Osteoblast (primary cell): Measurements from ENCODE around the gene RFX2. TPM values are rescaled to one million over a fixed set of nuclear protein-coding genes. Genes with fewer than 3 reads are reported as not detected.

ENCODE experiments used
- DNase-seq: peaks from one replicate; pipeline ENCODE4 v3.0.0; 2011; ENCODE audit warnings: low spot score, mixed read lengths; ENCODE audit not compliant: insufficient read length; ENCODE audit errors: missing footprints
- H2AFZ ChIP-seq: 2 replicates; pipeline ENCODE4 v1.6.0; 2011; ENCODE audit warnings: mild to moderate bottlenecking, low read length
- H3K27ac ChIP-seq: 2 replicates; pipeline ENCODE4 v1.5.1; 2011; ENCODE audit warnings: mild to moderate bottlenecking, low read depth, low read length, moderate library complexity
- H3K27me3 ChIP-seq: 2 replicates; pipeline ENCODE4 v1.6.0; 2012; ENCODE audit warnings: mild to moderate bottlenecking, control low read depth, inconsistent platforms, low read length, moderate library complexity; ENCODE audit not compliant: insufficient read depth
- H3K36me3 ChIP-seq: 2 replicates; pipeline ENCODE4 v1.5.1; 2011; ENCODE audit warnings: mild to moderate bottlenecking, low read length, control low read depth, moderate library complexity; ENCODE audit not compliant: insufficient read depth
- H3K4me1 ChIP-seq: 2 replicates; pipeline ENCODE4 v1.5.1; 2011; ENCODE audit warnings: mild to moderate bottlenecking, low read length, control low read depth, moderate library complexity; ENCODE audit not compliant: insufficient read depth
- H3K4me2 ChIP-seq: 2 replicates; pipeline ENCODE4 v1.6.0; 2011; ENCODE audit warnings: mild to moderate bottlenecking, low read length; ENCODE audit not compliant: insufficient read depth
- H3K4me3 ChIP-seq: fragments of 200-600 bp; sonication (generic); 3 replicates; pipeline ENCODE4 v1.5.1; 2012; ENCODE audit warnings: mild to moderate bottlenecking, low read length, inconsistent platforms; ENCODE audit not compliant: insufficient read depth
- H3K79me2 ChIP-seq: 2 replicates; pipeline ENCODE4 v1.6.0; 2012; ENCODE audit warnings: mild to moderate bottlenecking, low read length, control low read depth, inconsistent platforms; ENCODE audit not compliant: insufficient read depth
- H3K9me3 ChIP-seq: 2 replicates; pipeline ENCODE4 v1.5.1; 2011; ENCODE audit warnings: low read depth, low read length, control low read depth
- H4K20me1 ChIP-seq: 2 replicates; pipeline ENCODE4 v1.6.0; 2012; ENCODE audit warnings: mild to moderate bottlenecking, low read length, control low read depth; ENCODE audit not compliant: insufficient read depth
- CTCF ChIP-seq: IDR thresholded peaks from 2 replicates; pipeline ENCODE4 v1.5.1; 2011; ENCODE audit warnings: mild to moderate bottlenecking, low read depth, low read length, moderate library complexity; ENCODE audit errors: extremely low read depth
- total RNA-seq: library from RNA; depleted of rRNA; stranded (reverse); fragments of >200 nt; gene quantifications from 2 replicates; pipeline ENCODE4 v1.2.3, GENCODE V29; 2012

The RFX2 gene
- total RNA-seq, 1 donor, result 6.2 TPM

GRCh38 chr19:5992756-5993155 is 117.5 kb downstream of the RFX2 start:
- no peak overlapping the region for H3K4me2 ChIP-seq
- H3K79me2 ChIP-seq, result no peaks in the 10 kb centered on the region
- no peaks in the 10 kb centered on the region for H3K36me3 ChIP-seq
- no peaks in the 10 kb centered on the region for H3K27me3 ChIP-seq
- no peak overlapping the region for H3K4me3 ChIP-seq
- H3K9me3 ChIP-seq, result no peaks in the 10 kb centered on the region
- H2AFZ ChIP-seq, result no peak overlapping the region
- no peak for TF ChIP-seq CTCF
- H3K27ac ChIP-seq, result no peak overlapping the region
- peaks cover 2% of the 10 kb centered on the region for H3K4me1 ChIP-seq
- peak; percentile 52 for DNase-seq
- no peaks in the 10 kb centered on the region for H4K20me1 ChIP-seq

- Histone ChIP-seq H4K20me1 (no peaks in the 10 kb centered on the region), H3K79me2 (no peaks in the 10 kb centered on the region), H3K27me3 (no peaks in the 10 kb centered on the region), H2AFZ (no peak overlapping the region), H3K27ac (no peak overlapping the region), H3K4me1 (peaks cover 8% of the 10 kb centered on the region), H3K36me3 (no peaks in the 10 kb centered on the region), H3K4me2 (no peak overlapping the region), H3K9me3 (no peaks in the 10 kb centered on the region), H3K4me3 (no peak overlapping the region)
- peak; percentile 56 for DNase-seq
- no peak for TF ChIP-seq CTCF
Measured at GRCh38 chr19:5991244-5991838, 119.0 kb downstream of the RFX2 start.

GRCh38 chr19:5990289-5990797 is 120.0 kb downstream of the RFX2 start:
- no peak for TF ChIP-seq CTCF
- Histone ChIP-seq H3K9me3 (no peaks in the 10 kb centered on the region), H3K4me2 (no peak overlapping the region), H3K4me3 (peak overlapping the region; percentile 4), H3K79me2 (no peaks in the 10 kb centered on the region), H4K20me1 (no peaks in the 10 kb centered on the region), H3K27me3 (no peaks in the 10 kb centered on the region), H2AFZ (peak overlapping the region; percentile 62), H3K36me3 (no peaks in the 10 kb centered on the region), H3K4me1 (peaks cover 13% of the 10 kb centered on the region), H3K27ac (no peak overlapping the region)
- peak; percentile 90 for DNase-seq

GRCh38 chr19:5989388-5990074 is 120.8 kb downstream of the RFX2 start:
- peaks cover 21% of the 10 kb centered on the region for H3K4me1 ChIP-seq
- no peak overlapping the region for H2AFZ ChIP-seq
- peak; percentile 30 for DNase-seq
- no peak overlapping the region for H3K4me3 ChIP-seq
- H3K79me2 ChIP-seq, result no peaks in the 10 kb centered on the region
- H4K20me1 ChIP-seq, result no peaks in the 10 kb centered on the region
- no peaks in the 10 kb centered on the region for H3K36me3 ChIP-seq
- H3K4me2 ChIP-seq, result no peak overlapping the region
- H3K27ac ChIP-seq, result no peak overlapping the region
- H3K27me3 ChIP-seq, result no peaks in the 10 kb centered on the region
- no peaks in the 10 kb centered on the region for H3K9me3 ChIP-seq
- TF ChIP-seq CTCF, result no peak
